ENCODE measurements around the gene JADE2.

JADE2 gene

DNA sequence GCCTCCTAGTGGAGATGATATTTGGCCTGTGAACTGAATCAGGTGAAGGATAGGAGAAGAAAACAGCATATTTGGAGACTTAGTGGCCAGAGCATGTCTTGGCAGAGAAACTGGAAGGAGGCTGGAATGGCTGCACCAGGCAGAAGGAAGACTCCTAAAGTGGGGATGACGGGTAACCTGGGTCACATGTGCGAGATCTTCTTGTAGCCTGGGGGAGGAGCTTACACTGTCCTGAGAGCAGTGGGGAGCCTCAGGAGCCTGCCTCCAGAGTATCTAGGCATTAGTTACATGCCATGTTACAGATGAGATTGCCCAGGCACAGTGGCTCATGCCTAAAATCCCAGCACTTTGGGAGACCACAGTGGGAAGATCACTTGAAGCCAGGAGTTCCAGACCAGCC, 49.8 kb downstream of the JADE2 start:
- no peak overlapping the region for H3K9ac ChIP-seq (ENCODE audit: low read length)
- H2AFZ ChIP-seq (ENCODE audit: low read length): no peak overlapping the region
- H3K9me3 ChIP-seq (ENCODE audit: low read length): no peaks in the 10 kb centered on the region
- H3F3A ChIP-seq (ENCODE audit: insufficient read depth, low read length): no peaks in the 10 kb centered on the region
- H3K27ac ChIP-seq (ENCODE audit: low read depth, low read length, poor library complexity, severe bottlenecking): no peak overlapping the region
- H4K20me1 ChIP-seq (ENCODE audit: insufficient read depth, low read length): no peaks in the 10 kb centered on the region
- H3K9me2 ChIP-seq (ENCODE audit: low read depth, low read length): no peaks in the 10 kb centered on the region
- no peaks in the 10 kb centered on the region for H3K4me1 ChIP-seq (ENCODE audit: insufficient read depth, low read length, severe bottlenecking)
- no peak for TF ChIP-seq EZH2 (IDR thresholded peaks at IDR 0.05; ENCODE audit: borderline replicate concordance, low read length)
- TF ChIP-seq, protein P1, sequence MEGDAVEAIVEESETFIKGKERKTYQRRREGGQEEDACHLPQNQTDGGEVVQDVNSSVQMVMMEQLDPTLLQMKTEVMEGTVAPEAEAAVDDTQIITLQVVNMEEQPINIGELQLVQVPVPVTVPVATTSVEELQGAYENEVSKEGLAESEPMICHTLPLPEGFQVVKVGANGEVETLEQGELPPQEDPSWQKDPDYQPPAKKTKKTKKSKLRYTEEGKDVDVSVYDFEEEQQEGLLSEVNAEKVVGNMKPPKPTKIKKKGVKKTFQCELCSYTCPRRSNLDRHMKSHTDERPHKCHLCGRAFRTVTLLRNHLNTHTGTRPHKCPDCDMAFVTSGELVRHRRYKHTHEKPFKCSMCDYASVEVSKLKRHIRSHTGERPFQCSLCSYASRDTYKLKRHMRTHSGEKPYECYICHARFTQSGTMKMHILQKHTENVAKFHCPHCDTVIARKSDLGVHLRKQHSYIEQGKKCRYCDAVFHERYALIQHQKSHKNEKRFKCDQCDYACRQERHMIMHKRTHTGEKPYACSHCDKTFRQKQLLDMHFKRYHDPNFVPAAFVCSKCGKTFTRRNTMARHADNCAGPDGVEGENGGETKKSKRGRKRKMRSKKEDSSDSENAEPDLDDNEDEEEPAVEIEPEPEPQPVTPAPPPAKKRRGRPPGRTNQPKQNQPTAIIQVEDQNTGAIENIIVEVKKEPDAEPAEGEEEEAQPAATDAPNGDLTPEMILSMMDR (IDR thresholded peaks at IDR 0.05; ENCODE audit: low read length): no peak
- no peaks in the 10 kb centered on the region for H3K79me2 ChIP-seq (ENCODE audit: insufficient read depth, low read length)
- peaks cover 85% of the 10 kb centered on the region for H3K36me3 ChIP-seq (ENCODE audit: insufficient read depth, low read length)
- H3K27me3 ChIP-seq (ENCODE audit: insufficient read depth, low read length): no peaks in the 10 kb centered on the region
- H3K4me2 ChIP-seq (ENCODE audit: low read length): no peak overlapping the region
- no peak overlapping the region for H3K4me3 ChIP-seq (ENCODE audit: low read depth, low read length, poor library complexity, severe bottlenecking)

DNA sequence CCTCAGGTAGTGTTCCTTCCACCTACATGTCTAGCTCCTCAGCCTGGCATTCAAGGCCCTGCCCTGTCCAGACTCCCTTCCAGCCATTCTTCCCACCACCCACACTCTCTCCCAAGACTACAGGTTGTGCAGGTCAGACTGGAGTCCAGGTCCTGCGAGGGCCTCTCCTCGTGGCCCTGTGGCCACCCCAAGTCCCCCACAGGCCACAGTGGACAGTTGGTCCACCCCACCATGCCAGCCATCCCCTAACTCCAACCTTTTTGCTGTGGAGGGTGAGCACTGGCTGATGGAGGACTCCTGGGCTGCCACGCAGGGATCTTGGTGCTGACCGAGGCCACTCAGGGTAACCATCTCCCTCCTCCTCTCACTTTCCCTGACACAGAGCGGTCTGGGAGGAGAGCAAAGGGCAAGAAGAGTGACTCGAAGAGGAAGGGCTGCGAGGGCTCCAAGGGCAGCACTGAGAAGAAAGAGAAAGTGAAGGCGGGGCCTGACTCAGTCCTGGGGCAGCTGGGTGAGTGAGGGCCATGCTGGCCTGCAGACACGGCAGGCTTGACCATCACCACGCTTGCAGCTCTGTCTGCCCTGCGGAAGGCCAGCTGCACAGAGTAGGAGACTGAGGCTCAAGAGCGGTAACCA, 51.0 kb downstream of the JADE2 start:
- no peaks in the 10 kb centered on the region for H3F3A ChIP-seq (ENCODE audit: insufficient read depth, low read length)
- H3K4me3 ChIP-seq (ENCODE audit: low read depth, low read length, poor library complexity, severe bottlenecking): no peak overlapping the region
- no peaks in the 10 kb centered on the region for H3K79me2 ChIP-seq (ENCODE audit: insufficient read depth, low read length)
- no peaks in the 10 kb centered on the region for H3K9me3 ChIP-seq (ENCODE audit: low read length)
- H3K27ac ChIP-seq (ENCODE audit: low read depth, low read length, poor library complexity, severe bottlenecking): no peak overlapping the region
- no peaks in the 10 kb centered on the region for H3K4me1 ChIP-seq (ENCODE audit: insufficient read depth, low read length, severe bottlenecking)
- no peaks in the 10 kb centered on the region for H3K27me3 ChIP-seq (ENCODE audit: insufficient read depth, low read length)
- H2AFZ ChIP-seq (ENCODE audit: low read length): no peak overlapping the region
- no peak overlapping the region for H3K4me2 ChIP-seq (ENCODE audit: low read length)
- no peak overlapping the region for H3K9ac ChIP-seq (ENCODE audit: low read length)
- H3K36me3 ChIP-seq (ENCODE audit: insufficient read depth, low read length): peaks cover 84% of the 10 kb centered on the region
- no peaks in the 10 kb centered on the region for H4K20me1 ChIP-seq (ENCODE audit: insufficient read depth, low read length)
- TF ChIP-seq, protein P1 (IDR thresholded peaks at IDR 0.05; ENCODE audit: low read length): no peak
- no peak for TF ChIP-seq EZH2 (IDR thresholded peaks at IDR 0.05; ENCODE audit: borderline replicate concordance, low read length)
- H3K9me2 ChIP-seq (ENCODE audit: low read depth, low read length): no peaks in the 10 kb centered on the region

DNA sequence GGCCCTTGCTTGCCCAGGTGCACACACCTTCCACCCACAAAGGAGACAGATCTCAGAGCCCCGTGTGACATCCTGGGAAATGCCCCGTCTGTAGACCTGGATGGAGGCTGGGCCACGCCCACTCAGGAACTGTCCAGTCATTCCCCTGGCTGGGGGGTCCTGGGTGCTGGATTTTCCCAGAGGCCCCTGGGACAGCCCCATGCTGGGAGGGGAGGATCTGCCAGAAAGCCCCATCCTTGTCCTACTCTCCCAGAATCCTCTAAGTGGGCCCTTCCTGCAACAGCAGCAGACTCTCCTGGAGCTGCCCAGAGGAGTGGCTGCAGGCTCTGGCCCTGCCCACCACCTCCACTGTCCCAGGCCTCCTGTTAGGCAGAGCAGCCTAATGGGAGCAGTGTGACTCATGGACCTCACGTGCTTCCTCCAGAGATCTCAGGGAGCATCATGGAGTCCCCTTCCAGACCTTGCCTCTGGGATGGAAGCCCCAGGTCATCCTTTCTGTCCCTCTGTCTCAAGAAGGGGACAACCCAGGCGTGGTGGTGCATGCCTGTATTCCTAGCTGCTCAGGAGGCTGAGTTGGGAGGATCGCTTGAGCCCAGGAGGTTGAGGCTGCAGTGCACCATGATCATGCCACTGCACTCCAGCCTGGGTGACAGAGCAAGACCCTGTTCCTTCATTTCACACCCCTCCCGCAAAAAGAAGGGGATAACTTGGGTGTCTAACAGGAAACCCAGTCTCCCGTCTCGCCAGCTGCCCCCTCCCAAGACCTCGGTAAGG, 51.7 kb downstream of the JADE2 start:
- H3K36me3 ChIP-seq (ENCODE audit: insufficient read depth, low read length): peaks cover 78% of the 10 kb centered on the region
- no peaks in the 10 kb centered on the region for H3K9me2 ChIP-seq (ENCODE audit: low read depth, low read length)
- no peak overlapping the region for H3K4me3 ChIP-seq (ENCODE audit: low read depth, low read length, poor library complexity, severe bottlenecking)
- no peaks in the 10 kb centered on the region for H3K79me2 ChIP-seq (ENCODE audit: insufficient read depth, low read length)
- no peaks in the 10 kb centered on the region for H4K20me1 ChIP-seq (ENCODE audit: insufficient read depth, low read length)
- no peaks in the 10 kb centered on the region for H3K27me3 ChIP-seq (ENCODE audit: insufficient read depth, low read length)
- no peaks in the 10 kb centered on the region for H3K9me3 ChIP-seq (ENCODE audit: low read length)
- no peaks in the 10 kb centered on the region for H3F3A ChIP-seq (ENCODE audit: insufficient read depth, low read length)
- H3K27ac ChIP-seq (ENCODE audit: low read depth, low read length, poor library complexity, severe bottlenecking): no peak overlapping the region
- TF ChIP-seq, protein P1 (IDR thresholded peaks at IDR 0.05; ENCODE audit: low read length): no peak
- no peak overlapping the region for H3K9ac ChIP-seq (ENCODE audit: low read length)
- H2AFZ ChIP-seq (ENCODE audit: low read length): no peak overlapping the region
- H3K4me2 ChIP-seq (ENCODE audit: low read length): no peak overlapping the region
- H3K4me1 ChIP-seq (ENCODE audit: insufficient read depth, low read length, severe bottlenecking): no peaks in the 10 kb centered on the region

All from OCI-LY1 (cell line).